ENCODE data around the gene AP4E1.
"Not testable (repeated sequence)": the region's sequence is repeated elsewhere in the genome, so short reads cannot be mapped to it uniquely, and the experiment has no call there.

Gene AP4E1

GRCh38 chr15:50906954-50907600 lies 1.4 kb upstream of the AP4E1 start:
- TF ChIP-seq, protein P1, sequence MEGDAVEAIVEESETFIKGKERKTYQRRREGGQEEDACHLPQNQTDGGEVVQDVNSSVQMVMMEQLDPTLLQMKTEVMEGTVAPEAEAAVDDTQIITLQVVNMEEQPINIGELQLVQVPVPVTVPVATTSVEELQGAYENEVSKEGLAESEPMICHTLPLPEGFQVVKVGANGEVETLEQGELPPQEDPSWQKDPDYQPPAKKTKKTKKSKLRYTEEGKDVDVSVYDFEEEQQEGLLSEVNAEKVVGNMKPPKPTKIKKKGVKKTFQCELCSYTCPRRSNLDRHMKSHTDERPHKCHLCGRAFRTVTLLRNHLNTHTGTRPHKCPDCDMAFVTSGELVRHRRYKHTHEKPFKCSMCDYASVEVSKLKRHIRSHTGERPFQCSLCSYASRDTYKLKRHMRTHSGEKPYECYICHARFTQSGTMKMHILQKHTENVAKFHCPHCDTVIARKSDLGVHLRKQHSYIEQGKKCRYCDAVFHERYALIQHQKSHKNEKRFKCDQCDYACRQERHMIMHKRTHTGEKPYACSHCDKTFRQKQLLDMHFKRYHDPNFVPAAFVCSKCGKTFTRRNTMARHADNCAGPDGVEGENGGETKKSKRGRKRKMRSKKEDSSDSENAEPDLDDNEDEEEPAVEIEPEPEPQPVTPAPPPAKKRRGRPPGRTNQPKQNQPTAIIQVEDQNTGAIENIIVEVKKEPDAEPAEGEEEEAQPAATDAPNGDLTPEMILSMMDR (IDR thresholded peaks at IDR 0.05), result no peak
- H3K4me3 ChIP-seq, result peak overlapping the region; percentile 93
- H3K27ac ChIP-seq, result peak overlapping the region; percentile 92 to 98
- no peak for DNase-seq (ENCODE audit: low spot score)

- Histone ChIP-seq H3K27ac (peak overlapping the region; percentile 92 to 98), H3K4me3 (peak overlapping the region; percentile 93)
- TF ChIP-seq, protein P1 (IDR thresholded peaks at IDR 0.05), result no peak
- no peak for DNase-seq (ENCODE audit: low spot score)
Measured at GRCh38 chr15:50907601-50908208, 778 bp upstream of the AP4E1 start.

GRCh38 chr15:50909010-50909317 lies 481 bp downstream of the AP4E1 start:
- Histone ChIP-seq H3K4me3 (peak overlapping the region; percentile 93), H3K27ac (peak overlapping the region; percentile 92 to 98)
- DNase-seq (ENCODE audit: low spot score), result no peak
- TF ChIP-seq, protein P1 (IDR thresholded peaks at IDR 0.05), result no peak

- H3K4me3 ChIP-seq, result peak overlapping the region; percentile 93
- not testable (repeated sequence) for DNase-seq (ENCODE audit: low spot score); H3K27ac ChIP-seq
Measured at GRCh38 chr15:50910426-50910795, 1.9 kb downstream of the AP4E1 start.

- Histone ChIP-seq H3K4me3 (no peak overlapping the region), H3K27ac (no peak overlapping the region)
- TF ChIP-seq, protein P1 (IDR thresholded peaks at IDR 0.05), result no peak
- no peak for DNase-seq (ENCODE audit: low spot score)
Measured at GRCh38 chr15:50911001-50911400, 2.5 kb downstream of the AP4E1 start.

- H3K4me3 ChIP-seq, result no peak overlapping the region
- no peak for DNase-seq (ENCODE audit: low spot score)
- H3K27ac ChIP-seq, result no peak overlapping the region
- TF ChIP-seq, protein P1 (IDR thresholded peaks at IDR 0.05), result no peak
Measured at GRCh38 chr15:50911621-50912020, 3.1 kb downstream of the AP4E1 start.

- TF ChIP-seq, protein P1 (IDR thresholded peaks at IDR 0.05), result no peak
- no peak overlapping the region for H3K4me3 ChIP-seq
- H3K27ac ChIP-seq, result no peak overlapping the region
- no peak for DNase-seq (ENCODE audit: low spot score)
Measured at GRCh38 chr15:50916400-50916799, 7.9 kb downstream of the AP4E1 start.

GRCh38 chr15:50919359-50919758 lies 10.9 kb downstream of the AP4E1 start:
- not testable (repeated sequence) for DNase-seq (ENCODE audit: low spot score)

More at GRCh38 chr15:50919359-50919758, 10.9 kb downstream of the AP4E1 start:
- H3K4me3 ChIP-seq, H3K27ac ChIP-seq: not testable (repeated sequence)

Measured in coronary artery (tissue), 2 donors.